KG1 (cell line): ENCODE data around the gene HELB.
"Not testable (repeated sequence)": the region's sequence is repeated elsewhere in the genome, so short reads cannot be mapped to it uniquely, and the experiment has no call there.

Experiments used
- DNase-seq: peaks from one replicate; lab custom pipeline; 2025; lab: John Stamatoyannopoulos, UW

HELB gene

GRCh38 chr12:66303316-66303804 lies 1.1 kb downstream of the HELB start:
- DNase-seq: not testable (repeated sequence)

DNA sequence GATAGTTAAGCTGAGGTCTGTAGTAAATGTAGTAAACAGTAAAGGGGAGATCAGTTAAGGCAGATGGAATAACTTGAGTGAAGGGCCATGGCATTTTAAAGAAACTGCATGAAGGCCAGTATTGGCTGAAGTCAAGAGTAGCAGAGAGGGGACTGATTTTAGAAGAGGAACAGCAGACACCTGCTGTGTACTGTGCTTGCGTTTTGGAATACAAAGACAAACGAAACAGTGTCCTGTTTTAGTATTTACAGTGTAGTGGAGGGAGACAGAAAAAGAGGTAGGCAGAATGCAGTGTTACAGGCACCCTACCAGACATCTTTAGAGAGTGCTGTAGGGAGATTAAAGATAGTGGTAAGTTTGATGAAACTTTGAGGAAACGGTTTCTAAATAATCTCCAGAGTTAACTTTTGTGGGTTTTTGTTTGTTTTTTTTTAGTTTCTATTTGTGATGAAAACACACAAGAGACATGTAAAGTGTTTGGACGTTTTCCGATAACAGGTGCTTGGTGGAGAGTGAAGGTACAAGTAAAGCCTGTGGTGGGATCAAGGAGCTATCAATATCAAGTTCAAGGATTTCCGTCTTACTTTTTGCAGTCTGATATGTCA lies 2.1 kb downstream of the HELB start:
- DNase-seq: no peak

DNA sequence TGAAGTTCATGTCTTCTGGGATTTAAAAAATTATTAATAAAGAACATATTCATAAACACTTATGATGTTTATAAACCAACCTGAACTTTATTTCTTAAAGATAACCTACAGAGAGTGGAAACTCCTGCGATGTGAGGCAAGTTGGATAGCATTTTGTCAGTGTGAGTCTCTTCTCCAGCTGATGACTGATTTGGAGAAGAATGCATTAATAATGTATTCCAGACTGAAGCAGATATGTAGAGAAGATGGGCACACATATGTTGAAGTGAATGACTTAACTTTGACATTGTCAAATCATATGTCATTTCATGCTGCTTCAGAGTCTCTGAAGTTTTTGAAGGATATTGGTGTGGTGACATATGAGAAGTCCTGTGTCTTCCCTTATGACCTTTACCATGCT lies 7.3 kb downstream of the HELB start:
- no peak for DNase-seq

- no peak for DNase-seq
Observed at GRCh38 chr12:66312189-66312588, 9.9 kb downstream of the HELB start.

GRCh38 chr12:66314278-66314677 lies 12.0 kb downstream of the HELB start:
- DNase-seq: no peak

DNA sequence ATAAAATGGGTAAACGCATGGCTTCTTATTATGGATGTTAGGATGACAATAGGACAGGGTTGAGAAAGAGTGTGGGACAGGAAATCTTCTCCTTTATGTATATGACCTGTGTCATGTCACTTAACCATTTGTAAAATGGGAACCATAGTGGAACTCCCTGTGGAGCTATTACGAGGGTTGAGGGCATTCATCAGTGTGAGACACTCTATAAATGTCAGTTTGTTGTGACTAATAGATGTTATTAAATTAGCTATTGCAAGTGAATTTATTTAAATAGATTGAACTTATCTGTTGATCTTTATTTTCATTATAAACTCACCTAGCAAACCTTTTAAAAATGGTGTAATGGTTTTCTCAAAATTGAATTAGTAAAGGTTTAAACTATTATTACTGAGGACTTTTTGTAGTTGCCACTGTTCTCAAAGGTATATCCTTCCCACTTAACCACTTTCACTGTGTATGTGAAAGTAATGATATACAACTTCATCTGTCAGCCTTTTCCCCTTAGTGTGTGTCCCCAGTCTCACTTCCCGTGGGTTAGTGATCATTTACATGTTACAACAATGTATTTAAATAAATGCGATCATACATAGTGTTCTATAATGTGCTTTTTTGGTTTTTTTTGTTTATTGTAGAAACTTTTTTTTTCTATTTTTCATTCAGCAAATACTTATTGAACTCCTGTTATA lies 17.1 kb downstream of the HELB start:
- DNase-seq: no peak

GRCh38 chr12:66320996-66321395 lies 18.7 kb downstream of the HELB start:
- DNase-seq: no peak

DNA sequence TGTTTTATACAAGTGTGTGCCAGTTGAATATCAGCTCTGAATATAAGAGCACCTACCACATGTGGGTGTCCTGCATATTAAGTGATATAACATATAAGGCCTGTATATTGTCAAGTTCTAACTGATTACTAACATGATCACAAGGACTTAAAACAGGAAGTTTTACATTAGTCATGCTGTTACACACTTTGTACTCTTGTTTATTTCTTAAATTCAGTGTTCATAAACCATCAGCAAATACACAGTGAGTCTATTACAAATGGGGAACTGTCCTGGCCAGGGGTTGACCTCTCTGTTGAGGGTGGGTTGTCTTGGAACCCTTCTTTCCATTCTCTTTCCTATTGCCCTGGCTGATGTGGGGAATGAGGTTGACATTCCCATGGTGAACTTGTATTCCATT lies 19.1 kb downstream of the HELB start:
- no peak for DNase-seq

DNA sequence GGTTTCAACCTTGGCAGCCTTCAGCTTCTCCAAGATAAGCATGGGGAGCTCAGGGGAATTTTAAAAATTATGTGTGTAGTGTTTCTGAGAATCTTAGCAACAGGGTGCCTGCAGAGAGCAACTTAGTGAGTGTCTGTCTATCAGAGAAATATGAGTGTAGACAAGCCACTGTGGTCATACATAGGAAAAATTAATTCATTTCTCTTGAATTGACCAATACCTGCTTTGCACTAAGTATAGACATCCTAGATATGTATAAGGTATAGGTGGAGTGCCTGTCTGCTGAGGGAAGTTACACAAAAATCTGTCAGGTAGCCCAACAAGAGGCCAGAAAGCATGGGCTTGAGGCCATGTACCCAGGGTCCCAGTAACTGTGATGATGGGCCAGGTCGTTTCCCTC lies 20.7 kb downstream of the HELB start:
- no peak for DNase-seq

GRCh38 chr12:66329941-66330340 lies 27.6 kb downstream of the HELB start:
- DNase-seq: no peak

- no peak for DNase-seq
Observed at GRCh38 chr12:66331016-66331415, 28.7 kb downstream of the HELB start.

DNA sequence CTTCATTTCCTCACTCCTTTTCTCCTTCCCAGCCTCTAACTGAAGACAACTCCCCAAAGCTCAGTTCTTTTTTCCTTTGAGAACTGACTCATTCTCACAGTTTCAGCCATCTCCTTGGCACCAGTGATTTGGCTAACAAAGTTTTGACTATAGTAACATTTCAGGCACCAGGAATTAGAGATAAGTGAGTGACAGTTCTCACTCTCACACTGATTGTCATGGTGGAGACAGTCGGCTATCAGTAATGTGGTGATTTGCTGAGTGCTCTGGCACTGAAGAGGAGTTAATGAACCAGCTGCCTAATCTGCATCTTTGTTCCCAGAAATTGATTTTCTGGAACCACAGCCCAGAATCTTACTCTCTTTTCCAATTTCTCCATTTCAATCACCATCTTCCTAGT lies 29.5 kb downstream of the HELB start:
- DNase-seq: no peak

GRCh38 chr12:66335746-66336145 lies 33.5 kb downstream of the HELB start:
- DNase-seq: no peak

- no peak for DNase-seq
Observed at GRCh38 chr12:66337381-66338010, 35.2 kb downstream of the HELB start.

- DNase-seq: no peak
Observed at GRCh38 chr12:66340131-66340530, 37.8 kb downstream of the HELB start.

DNA sequence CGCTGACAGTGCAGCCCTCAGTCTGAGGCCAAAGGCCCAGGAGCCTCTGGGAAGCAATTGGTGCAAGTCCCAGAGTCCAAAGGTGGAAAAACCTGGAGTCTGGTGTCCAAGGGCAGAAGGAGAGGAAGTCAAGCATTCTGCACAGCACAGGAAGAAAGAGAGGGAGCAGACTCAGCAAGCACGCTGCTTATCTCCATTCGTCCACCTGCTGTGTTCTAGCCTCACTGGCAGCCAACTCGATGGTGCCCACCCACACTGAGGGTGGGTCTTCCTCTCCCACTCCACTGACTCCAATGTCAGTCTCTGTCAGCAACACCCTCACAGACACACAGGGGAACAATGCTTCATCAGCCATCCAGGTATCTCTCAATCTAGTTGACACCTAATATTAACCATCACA lies 38.8 kb downstream of the HELB start:
- no peak for DNase-seq

- no peak for DNase-seq
Observed at GRCh38 chr12:66345212-66345611, 42.9 kb downstream of the HELB start.

- DNase-seq: no peak
Observed at GRCh38 chr12:66345956-66346355, 43.7 kb downstream of the HELB start.

- no peak for DNase-seq
Observed at GRCh38 chr12:66351301-66351700, 49.0 kb downstream of the HELB start.

DNA sequence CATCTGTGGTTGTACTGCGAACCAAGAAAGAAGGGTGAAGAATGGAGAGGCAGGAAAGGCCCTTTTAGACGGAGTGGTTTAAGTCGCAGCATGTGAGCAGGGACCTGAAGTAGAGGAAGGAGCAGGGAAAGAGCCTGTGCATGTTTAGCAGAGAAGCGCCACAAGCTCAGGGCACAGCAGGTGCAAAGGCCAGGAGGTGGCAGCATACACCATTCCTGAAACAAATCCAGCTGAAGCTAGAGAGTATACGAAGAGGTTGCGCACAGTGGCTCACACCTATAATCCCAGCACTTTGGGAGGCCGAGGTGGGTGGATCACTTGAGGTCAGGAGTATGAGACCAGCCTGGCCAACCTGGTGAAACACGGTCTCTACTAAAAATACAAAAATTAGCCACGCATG lies 49.9 kb downstream of the HELB start:
- no peak for DNase-seq

DNA sequence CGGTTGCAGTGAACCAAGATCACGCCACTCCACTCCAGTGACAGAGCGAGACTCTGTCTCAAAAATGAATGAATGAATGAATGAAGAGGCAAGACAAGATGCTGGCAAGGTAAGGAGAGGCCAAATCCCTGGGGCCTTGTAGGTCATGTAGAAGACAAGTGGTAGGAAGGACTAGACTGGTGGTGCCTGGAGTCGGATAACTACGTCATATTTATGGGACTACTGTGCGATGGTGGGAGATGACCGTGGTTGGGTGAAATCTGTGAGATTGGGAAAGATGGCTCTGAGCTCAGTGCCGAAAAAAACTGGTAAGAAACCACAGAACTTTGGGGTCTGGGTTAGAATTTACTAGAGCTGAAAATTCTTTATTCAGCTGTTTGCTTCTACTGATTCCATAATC lies 50.6 kb downstream of the HELB start:
- no peak for DNase-seq

- no peak for DNase-seq
Observed at GRCh38 chr12:66354291-66354690, 52.0 kb downstream of the HELB start.

- DNase-seq: no peak
Observed at GRCh38 chr12:66359300-66359699, 57.0 kb downstream of the HELB start.

DNA sequence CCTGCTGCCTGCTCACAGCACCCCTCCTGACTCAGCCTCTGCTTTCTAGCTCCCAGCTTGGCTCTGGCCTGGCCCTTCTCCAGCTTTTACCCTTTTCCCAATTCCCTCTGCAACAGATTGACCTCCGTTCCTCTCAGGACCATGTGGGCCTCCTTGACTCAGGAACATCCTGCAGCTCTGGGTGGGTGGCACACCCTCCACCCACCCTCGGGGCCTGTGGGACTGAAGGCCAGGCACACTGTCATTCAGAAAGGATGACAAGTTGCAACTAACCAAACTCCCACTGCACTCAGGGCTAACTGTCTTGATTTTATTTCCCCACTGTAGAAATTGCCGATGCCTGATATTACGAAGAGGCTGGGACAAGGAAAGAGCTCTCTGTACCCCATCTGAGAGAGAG lies 59.4 kb downstream of the HELB start:
- DNase-seq: no peak
